ENCODE results near the gene CCR9. TPM values are rescaled to one million over a fixed set of nuclear protein-coding genes. Genes with fewer than 3 reads are reported as not detected.

Gene CCR9
- polyA plus RNA-seq: 1 to 10 TPM in 2 of 4 donors, under 1 TPM in 2; 0.22 to 2.7 (median 1.0) TPM
- long read RNA-seq, donor 1: 0 reads
- long read RNA-seq, donor 2: 0 reads
- long read RNA-seq, donor 3, partial matches to known transcripts: 0 of 1 reads
- long read RNA-seq, donor 3, other reads (novel, unspliced or antisense): 0 of 1 reads
- long read RNA-seq, donor 4: 0 reads
- long read RNA-seq, donor 5: 0 reads
- long read RNA-seq, donor 6: 0 reads
- long read RNA-seq, donor 7: 0 reads
- long read RNA-seq, donor 8: 0 reads
- long read RNA-seq, donor 9: 0 reads
- long read RNA-seq, donor 10: 0 reads

- no peaks in the 10 kb centered on the region for H3K9me3 ChIP-seq (ENCODE audit: control insufficient read depth in 2 of 2, insufficient read depth in 1 of 2, low read depth in 1 of 2, low read length in 1 of 2)
- DNase-seq: peak in 1 of 2 donors; percentile 57
- no peaks in the 10 kb centered on the region for H3K36me3 ChIP-seq (ENCODE audit: control insufficient read depth in 3 of 3, insufficient read depth in 2 of 3, low read depth in 1 of 3, low read length in 3 of 3)
- peaks cover 0 to 6% (median 0%) of the 10 kb centered on the region in 3 donors for H3K4me1 ChIP-seq (ENCODE audit: control insufficient read depth in 3 of 3, insufficient read depth in 2 of 3, low read depth in 1 of 3, low read length in 2 of 3)
- no peaks in the 10 kb centered on the region for H3K27me3 ChIP-seq (ENCODE audit: control insufficient read depth in 3 of 3, insufficient read depth in 3 of 3, low read length in 3 of 3)
- H3K4me3 ChIP-seq (ENCODE audit: low read depth in 1 of 3, low read length in 3 of 3): peak within 1 kb of the TSS in 1 of 3 donors; percentile 44
- no peak for FAIRE-seq
- 77 to 88% (median 78%) methylated on average over 9 of the region's 9 CpGs for WGBS, 3 donors
- H3K27ac ChIP-seq (ENCODE audit: low read depth in 1 of 3, low read length in 2 of 3): peak within 1 kb of the TSS in 2 of 3 donors; percentile 21 to 69
Observed at GRCh38 chr3:45885979-45886705, at the start of gene CCR9. TSS of gene CCR9 (plus strand) at chr3:45886543. CDS start at chr3:45894934, 8,391 bp downstream.

GRCh38 chr3:45838466-45838865 is 47.9 kb upstream of the CCR9 start:
- peaks cover 0 to 9% (median 6%) of the 10 kb centered on the region in 3 donors for H3K36me3 ChIP-seq (ENCODE audit: control insufficient read depth in 3 of 3, insufficient read depth in 2 of 3, low read depth in 1 of 3, low read length in 3 of 3)
- H3K27ac ChIP-seq (ENCODE audit: low read depth in 1 of 3, low read length in 2 of 3): no peak overlapping the region
- DNase-seq (no peak), FAIRE-seq (no peak)
- no peaks in the 10 kb centered on the region for H3K27me3 ChIP-seq (ENCODE audit: control insufficient read depth in 3 of 3, insufficient read depth in 3 of 3, low read length in 3 of 3)
- no peaks in the 10 kb centered on the region for H3K9me3 ChIP-seq (ENCODE audit: control insufficient read depth in 2 of 2, insufficient read depth in 1 of 2, low read depth in 1 of 2, low read length in 1 of 2)
- no peak overlapping the region for H3K4me3 ChIP-seq (ENCODE audit: low read depth in 1 of 3, low read length in 3 of 3)
- peaks cover 0 to 4% (median 0%) of the 10 kb centered on the region in 3 donors for H3K4me1 ChIP-seq (ENCODE audit: control insufficient read depth in 3 of 3, insufficient read depth in 2 of 3, low read depth in 1 of 3, low read length in 2 of 3)
- WGBS, 3 donors: 93 to 100% (median 96%) methylated on average over 1 of the region's 1 CpG

GRCh38 chr3:45841420-45841756 is 45.0 kb upstream of the CCR9 start:
- H3K27ac ChIP-seq (ENCODE audit: low read depth in 1 of 3, low read length in 2 of 3): peak overlapping the region in 2 of 3 donors; percentile 15 to 76
- H3K4me3 ChIP-seq (ENCODE audit: low read depth in 1 of 3, low read length in 3 of 3): peak overlapping the region; percentile 75 to 92 (median 82)
- peaks cover 0 to 4% (median 1%) of the 10 kb centered on the region in 3 donors for H3K36me3 ChIP-seq (ENCODE audit: control insufficient read depth in 3 of 3, insufficient read depth in 2 of 3, low read depth in 1 of 3, low read length in 3 of 3)
- no peaks in the 10 kb centered on the region for H3K9me3 ChIP-seq (ENCODE audit: control insufficient read depth in 2 of 2, insufficient read depth in 1 of 2, low read depth in 1 of 2, low read length in 1 of 2)
- no peaks in the 10 kb centered on the region for H3K27me3 ChIP-seq (ENCODE audit: control insufficient read depth in 3 of 3, insufficient read depth in 3 of 3, low read length in 3 of 3)
- peak in 1 of 2 donors; percentile 42 for DNase-seq
- 0 to 3% (median 1%) methylated on average over 15 of the region's 15 CpGs for WGBS, 3 donors
- no peak for FAIRE-seq
- peaks cover 0 to 4% (median 0%) of the 10 kb centered on the region in 3 donors for H3K4me1 ChIP-seq (ENCODE audit: control insufficient read depth in 3 of 3, insufficient read depth in 2 of 3, low read depth in 1 of 3, low read length in 2 of 3)

GRCh38 chr3:45841757-45842491 is 44.4 kb upstream of the CCR9 start, which contains the start of gene LZTFL1:
TSS of gene LZTFL1 (minus strand) at chr3:45842119. CDS start at chr3:45841991, 128 bp downstream.
- WGBS, 3 donors: 2 to 3% (median 3%) methylated on average over 44 to 49 of the region's 49 CpGs
- no peaks in the 10 kb centered on the region for H3K36me3 ChIP-seq (ENCODE audit: control insufficient read depth in 3 of 3, insufficient read depth in 2 of 3, low read depth in 1 of 3, low read length in 3 of 3)
- DNase-seq: peak; percentile 97 to 98
- H3K4me3 ChIP-seq (ENCODE audit: low read depth in 1 of 3, low read length in 3 of 3): peak within 1 kb of the TSS; percentile 75 to 92 (median 82)
- no peak for FAIRE-seq
- peaks cover 0 to 4% (median 0%) of the 10 kb centered on the region in 3 donors for H3K4me1 ChIP-seq (ENCODE audit: control insufficient read depth in 3 of 3, insufficient read depth in 2 of 3, low read depth in 1 of 3, low read length in 2 of 3)
- H3K27me3 ChIP-seq (ENCODE audit: control insufficient read depth in 3 of 3, insufficient read depth in 3 of 3, low read length in 3 of 3): peaks cover 0 to 2% (median 0%) of the 10 kb centered on the region in 3 donors
- H3K27ac ChIP-seq (ENCODE audit: low read depth in 1 of 3, low read length in 2 of 3): peak within 1 kb of the TSS; percentile 15 to 76 (median 16)
- no peaks in the 10 kb centered on the region for H3K9me3 ChIP-seq (ENCODE audit: control insufficient read depth in 2 of 2, insufficient read depth in 1 of 2, low read depth in 1 of 2, low read length in 1 of 2)

- Histone ChIP-seq H3K27ac (ENCODE audit: low read depth in 1 of 3, low read length in 2 of 3) (no peak overlapping the region), H3K27me3 (ENCODE audit: control insufficient read depth in 3 of 3, insufficient read depth in 3 of 3, low read length in 3 of 3) (peaks cover 0 to 2% (median 0%) of the 10 kb centered on the region in 3 donors), H3K4me1 (ENCODE audit: control insufficient read depth in 3 of 3, insufficient read depth in 2 of 3, low read depth in 1 of 3, low read length in 2 of 3) (peaks cover 0 to 4% (median 0%) of the 10 kb centered on the region in 3 donors), H3K36me3 (ENCODE audit: control insufficient read depth in 3 of 3, insufficient read depth in 2 of 3, low read depth in 1 of 3, low read length in 3 of 3) (no peaks in the 10 kb centered on the region), H3K4me3 (ENCODE audit: low read depth in 1 of 3, low read length in 3 of 3) (no peak overlapping the region), H3K9me3 (ENCODE audit: control insufficient read depth in 2 of 2, insufficient read depth in 1 of 2, low read depth in 1 of 2, low read length in 1 of 2) (no peaks in the 10 kb centered on the region)
- 56 to 77% (median 68%) methylated on average over 9 of the region's 9 CpGs for WGBS, 3 donors
- DNase-seq (no peak), FAIRE-seq (no peak)
Observed at GRCh38 chr3:45842851-45843625, 43.3 kb upstream of the CCR9 start.

GRCh38 chr3:45844616-45845015 is 41.7 kb upstream of the CCR9 start:
- no peak overlapping the region for H3K27ac ChIP-seq (ENCODE audit: low read depth in 1 of 3, low read length in 2 of 3)
- FAIRE-seq: no peak
- no peak overlapping the region for H3K4me3 ChIP-seq (ENCODE audit: low read depth in 1 of 3, low read length in 3 of 3)
- peaks cover 0 to 2% (median 0%) of the 10 kb centered on the region in 3 donors for H3K27me3 ChIP-seq (ENCODE audit: control insufficient read depth in 3 of 3, insufficient read depth in 3 of 3, low read length in 3 of 3)
- peak in 1 of 2 donors; percentile 10 for DNase-seq
- 71 to 83% (median 81%) methylated on average over 1 of the region's 1 CpG for WGBS, 3 donors
- H3K36me3 ChIP-seq (ENCODE audit: control insufficient read depth in 3 of 3, insufficient read depth in 2 of 3, low read depth in 1 of 3, low read length in 3 of 3): no peaks in the 10 kb centered on the region
- no peaks in the 10 kb centered on the region for H3K9me3 ChIP-seq (ENCODE audit: control insufficient read depth in 2 of 2, insufficient read depth in 1 of 2, low read depth in 1 of 2, low read length in 1 of 2)
- peaks cover 0 to 4% (median 0%) of the 10 kb centered on the region in 3 donors for H3K4me1 ChIP-seq (ENCODE audit: control insufficient read depth in 3 of 3, insufficient read depth in 2 of 3, low read depth in 1 of 3, low read length in 2 of 3)

- Histone ChIP-seq H3K4me3 (ENCODE audit: low read depth in 1 of 3, low read length in 3 of 3) (no peak overlapping the region), H3K27me3 (ENCODE audit: control insufficient read depth in 3 of 3, insufficient read depth in 3 of 3, low read length in 3 of 3) (peaks cover 0 to 2% (median 0%) of the 10 kb centered on the region in 3 donors), H3K4me1 (ENCODE audit: control insufficient read depth in 3 of 3, insufficient read depth in 2 of 3, low read depth in 1 of 3, low read length in 2 of 3) (no peaks in the 10 kb centered on the region), H3K36me3 (ENCODE audit: control insufficient read depth in 3 of 3, insufficient read depth in 2 of 3, low read depth in 1 of 3, low read length in 3 of 3) (no peaks in the 10 kb centered on the region), H3K9me3 (ENCODE audit: control insufficient read depth in 2 of 2, insufficient read depth in 1 of 2, low read depth in 1 of 2, low read length in 1 of 2) (no peaks in the 10 kb centered on the region), H3K27ac (ENCODE audit: low read depth in 1 of 3, low read length in 2 of 3) (no peak overlapping the region)
- WGBS, 3 donors: 54 to 94% (median 90%) methylated on average over 1 of the region's 1 CpG
- FAIRE-seq: no peak
- DNase-seq: no peak
Observed at GRCh38 chr3:45848392-45848791, 38.0 kb upstream of the CCR9 start.

Measured in small intestine (tissue), 16 donors.